SIG-M5 (cell line): ENCODE data around the gene OR8D1.
"Not testable (repeated sequence)": the region's sequence is repeated elsewhere in the genome, so short reads cannot be mapped to it uniquely, and the experiment has no call there.

ENCODE experiments used
- DNase-seq: peaks from one replicate; lab custom pipeline; 2025; lab: John Stamatoyannopoulos, UW

The OR8D1 gene

DNA sequence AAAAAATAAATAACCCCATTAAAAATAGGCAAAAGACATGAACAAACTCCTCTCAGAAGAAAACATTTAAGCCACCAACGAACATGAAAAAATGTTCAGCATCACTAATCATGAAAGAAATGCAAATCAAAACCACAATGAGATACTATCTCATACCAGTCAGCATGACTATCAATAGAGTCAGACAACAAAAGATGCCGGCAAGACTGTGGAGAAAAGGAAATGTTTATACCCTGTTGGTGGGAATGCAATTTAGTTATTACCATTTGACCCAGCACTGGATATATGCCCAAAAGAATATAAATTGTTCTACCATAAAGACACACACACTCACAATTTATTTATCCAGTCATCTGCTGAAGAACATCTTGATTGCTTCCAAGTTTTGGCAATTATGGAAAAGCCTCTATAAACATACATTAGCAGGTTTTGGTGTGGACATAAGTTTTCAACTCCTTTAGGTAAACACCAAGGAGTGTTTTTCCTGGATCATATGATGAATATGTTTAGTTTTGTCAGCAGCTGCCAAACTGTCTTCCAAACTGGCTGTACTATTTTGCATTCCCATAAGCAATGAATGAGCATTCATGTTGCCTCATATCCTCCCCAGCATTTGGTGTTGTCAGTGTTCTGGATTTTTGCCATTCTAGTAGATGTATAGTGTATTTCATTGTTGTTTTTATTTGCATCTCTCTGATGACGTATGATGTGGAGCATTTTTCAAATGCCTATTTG lies 28.0 kb downstream of the OR8D1 start:
- no peak for DNase-seq

GRCh38 chr11:124278261-124278660 lies 35.5 kb downstream of the OR8D1 start:
- no peak for DNase-seq

DNA sequence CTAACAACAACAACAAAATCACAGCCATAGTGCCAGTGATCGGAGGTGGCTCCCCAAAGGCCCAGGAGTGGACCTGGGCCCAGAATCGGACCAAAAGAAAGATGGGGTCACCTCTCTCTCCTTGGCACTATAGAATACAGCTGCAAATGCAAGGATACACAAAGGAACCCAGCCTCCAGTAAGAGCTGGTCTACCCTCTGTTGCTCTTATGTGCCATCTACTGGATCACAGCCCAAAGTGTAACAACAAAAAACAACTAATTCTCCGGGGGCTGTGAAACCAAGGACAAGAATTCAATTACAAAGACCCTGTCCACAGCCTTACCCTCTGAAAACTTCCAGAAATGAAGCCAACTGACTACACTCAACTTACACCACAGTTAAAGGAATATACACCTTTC lies 35.9 kb downstream of the OR8D1 start:
- no peak for DNase-seq

DNA sequence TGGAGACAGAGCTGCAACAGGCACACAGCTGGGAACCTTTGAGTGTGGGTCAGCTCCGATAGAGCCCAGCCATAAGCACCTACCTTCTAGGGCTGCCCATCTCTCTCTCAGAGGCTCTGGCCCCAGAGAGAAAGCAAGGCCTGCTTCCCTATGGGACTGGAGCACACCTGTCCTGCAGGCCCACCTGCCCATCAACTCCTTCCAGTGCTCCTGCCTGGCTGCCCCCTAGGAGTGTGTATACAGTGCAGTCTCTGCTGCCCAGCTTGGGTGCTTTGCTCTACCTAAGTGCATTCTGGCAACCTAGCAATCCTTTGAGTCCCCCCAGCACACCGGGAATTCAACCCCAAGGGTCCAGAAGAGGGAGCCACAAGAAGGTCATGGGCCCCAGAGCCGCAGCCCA lies 36.5 kb downstream of the OR8D1 start:
- no peak for DNase-seq

GRCh38 chr11:124276081-124276480 lies 37.7 kb downstream of the OR8D1 start:
- DNase-seq: no peak

- no peak for DNase-seq
These were observed 39.7 kb downstream of the OR8D1 start for GRCh38 chr11:124274000-124274399.

DNA sequence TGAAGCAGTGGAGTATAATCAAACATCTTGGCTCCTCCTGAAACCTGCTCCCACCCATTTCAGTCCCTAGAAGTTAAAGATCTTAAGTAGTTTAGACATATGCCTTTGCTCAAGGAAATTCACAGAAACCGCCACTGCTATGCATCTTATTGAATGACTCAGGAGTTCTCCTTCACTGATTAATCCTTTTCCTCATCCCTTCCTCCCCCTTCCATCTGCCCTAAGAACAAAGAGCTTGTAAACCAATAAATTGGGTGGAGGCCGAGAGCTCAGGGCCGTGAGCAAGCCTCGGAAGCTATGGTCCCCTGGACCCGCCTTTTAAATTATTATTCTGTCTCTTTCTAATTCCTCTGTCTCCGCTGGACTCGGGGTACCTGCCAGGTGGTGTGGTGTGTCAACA lies 42.9 kb downstream of the OR8D1 start:
- DNase-seq: not testable (repeated sequence)

- not testable (repeated sequence) for DNase-seq
These were observed 48.7 kb downstream of the OR8D1 start for GRCh38 chr11:124265041-124265440.

- no peak for DNase-seq
These were observed 57.7 kb downstream of the OR8D1 start, which contains the start of gene OR8G5 for GRCh38 chr11:124256076-124256475. Gene OR8G5, plus strand, starts transcription at chr11:124256376. Its CDS starts 8,556 bp downstream, at chr11:124264932.
